GM18520 (cell line): ENCODE results near the gene AGPAT2.
"Not testable (repeated sequence)": the region's sequence is repeated elsewhere in the genome, so short reads cannot be mapped to it uniquely, and the experiment has no call there.

ENCODE experiments used
- ATAC-seq: cut with Tn5 transposase; IDR thresholded peaks from one replicate; pipeline ENCODE4 v1.9.1; 2021; ENCODE audit not compliant: unreplicated experiment

The AGPAT2 gene

GRCh38 chr9:136720898-136721338 is 33.7 kb upstream of the AGPAT2 start:
- no peak for ATAC-seq

DNA sequence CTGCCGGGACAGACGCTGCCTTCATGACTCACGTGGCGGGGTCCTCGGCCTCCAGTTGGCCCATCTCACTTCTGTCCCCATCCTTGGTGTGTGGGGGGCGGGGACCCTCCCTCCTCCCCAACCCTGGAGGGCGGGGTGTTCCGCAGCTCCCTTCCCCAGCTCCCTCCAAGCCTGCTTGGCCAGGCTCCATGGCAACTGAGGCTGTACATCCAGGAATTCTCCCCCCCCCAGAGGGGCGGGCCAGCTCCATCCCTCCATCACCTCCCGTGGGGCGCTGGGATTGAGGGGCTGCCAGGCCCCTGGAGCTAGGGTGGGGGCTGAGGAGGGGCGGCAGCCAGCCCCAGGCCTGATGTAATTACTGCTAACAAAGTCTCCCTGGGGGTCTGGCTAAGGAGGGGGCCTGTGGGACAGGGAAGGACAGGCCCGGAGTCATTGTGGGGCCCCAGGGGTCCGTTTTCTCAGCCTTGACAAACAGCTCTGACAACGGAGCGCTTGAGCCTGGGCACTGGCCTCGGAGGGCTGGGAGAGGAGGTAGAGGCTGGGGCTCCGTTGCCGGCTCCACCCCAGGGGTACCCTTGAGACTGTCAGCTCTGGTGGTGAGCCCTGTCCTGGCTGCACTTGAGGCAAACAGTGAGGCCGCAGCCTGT is 33.1 kb upstream of the AGPAT2 start:
- ATAC-seq = no peak

- ATAC-seq = no peak
Observed at GRCh38 chr9:136719195-136719880, 32.1 kb upstream of the AGPAT2 start.

DNA sequence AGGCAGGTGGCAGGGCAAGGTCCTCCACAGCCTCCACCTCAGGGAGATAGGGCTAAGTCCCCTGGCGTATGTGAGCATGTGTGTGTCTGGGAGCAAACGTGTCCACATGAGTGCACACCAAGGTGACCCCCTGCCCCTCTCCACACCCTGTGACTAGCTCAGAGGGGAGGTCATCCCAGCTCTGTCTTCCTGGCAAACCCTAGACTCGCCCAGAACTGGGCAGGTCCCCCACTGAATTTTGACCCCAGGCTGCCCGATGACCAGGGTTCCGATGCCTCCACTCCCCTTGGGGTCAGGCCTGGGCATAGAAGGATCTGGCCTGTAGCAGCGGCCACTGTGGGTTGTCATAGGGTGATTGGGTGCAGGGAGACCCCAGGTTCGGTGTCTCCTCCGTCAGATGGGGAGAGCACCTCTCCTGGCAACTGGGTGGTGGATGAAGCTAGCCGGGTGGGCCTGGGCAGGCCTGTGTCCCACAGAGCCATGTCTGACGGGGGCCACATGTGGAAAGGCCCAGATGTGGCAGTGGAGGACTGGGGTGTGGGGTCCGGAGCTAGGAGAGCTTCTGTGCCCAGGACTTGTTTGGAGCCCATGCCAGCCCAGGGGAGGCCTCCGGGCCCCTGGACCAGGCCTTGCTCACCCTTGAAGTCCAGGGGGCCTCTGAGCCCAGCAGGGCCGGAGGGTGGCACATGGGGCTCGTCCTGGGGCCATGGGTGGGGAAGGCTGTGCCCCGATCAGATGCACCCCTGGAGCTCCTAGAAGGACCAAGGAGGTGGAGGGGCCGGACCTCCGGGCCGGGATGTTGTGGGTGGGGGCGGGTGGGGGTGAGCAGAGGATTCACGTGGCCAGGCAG is 31.3 kb upstream of the AGPAT2 start:
- ATAC-seq = no peak

- no peak for ATAC-seq
Observed at GRCh38 chr9:136717399-136717798, 30.1 kb upstream of the AGPAT2 start.

DNA sequence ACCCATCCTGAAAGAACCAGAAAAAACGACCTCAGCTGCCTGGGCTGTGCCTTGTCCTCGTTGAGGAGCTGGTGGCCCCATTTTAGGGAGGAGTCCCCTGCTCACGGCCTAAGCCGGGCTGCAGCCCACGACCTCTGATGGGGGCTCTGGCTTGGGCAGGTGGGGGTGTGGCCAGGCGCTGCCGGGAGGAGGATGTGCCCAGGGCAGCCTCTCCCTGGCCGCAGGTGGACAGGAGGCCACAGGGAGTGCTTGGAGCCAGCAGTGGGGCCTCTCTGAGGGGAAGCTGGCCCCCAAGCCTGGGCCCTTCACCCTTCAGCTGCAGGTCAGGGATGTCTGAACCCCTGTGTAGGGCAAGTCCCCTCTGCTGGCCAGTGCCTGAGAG is 27.6 kb upstream of the AGPAT2 start:
- ATAC-seq = no peak

GRCh38 chr9:136714096-136714892 is 27.0 kb upstream of the AGPAT2 start:
- ATAC-seq = no peak

GRCh38 chr9:136713550-136713949 is 26.3 kb upstream of the AGPAT2 start:
- ATAC-seq = no peak

GRCh38 chr9:136712690-136713544 is 25.7 kb upstream of the AGPAT2 start:
- no peak for ATAC-seq

DNA sequence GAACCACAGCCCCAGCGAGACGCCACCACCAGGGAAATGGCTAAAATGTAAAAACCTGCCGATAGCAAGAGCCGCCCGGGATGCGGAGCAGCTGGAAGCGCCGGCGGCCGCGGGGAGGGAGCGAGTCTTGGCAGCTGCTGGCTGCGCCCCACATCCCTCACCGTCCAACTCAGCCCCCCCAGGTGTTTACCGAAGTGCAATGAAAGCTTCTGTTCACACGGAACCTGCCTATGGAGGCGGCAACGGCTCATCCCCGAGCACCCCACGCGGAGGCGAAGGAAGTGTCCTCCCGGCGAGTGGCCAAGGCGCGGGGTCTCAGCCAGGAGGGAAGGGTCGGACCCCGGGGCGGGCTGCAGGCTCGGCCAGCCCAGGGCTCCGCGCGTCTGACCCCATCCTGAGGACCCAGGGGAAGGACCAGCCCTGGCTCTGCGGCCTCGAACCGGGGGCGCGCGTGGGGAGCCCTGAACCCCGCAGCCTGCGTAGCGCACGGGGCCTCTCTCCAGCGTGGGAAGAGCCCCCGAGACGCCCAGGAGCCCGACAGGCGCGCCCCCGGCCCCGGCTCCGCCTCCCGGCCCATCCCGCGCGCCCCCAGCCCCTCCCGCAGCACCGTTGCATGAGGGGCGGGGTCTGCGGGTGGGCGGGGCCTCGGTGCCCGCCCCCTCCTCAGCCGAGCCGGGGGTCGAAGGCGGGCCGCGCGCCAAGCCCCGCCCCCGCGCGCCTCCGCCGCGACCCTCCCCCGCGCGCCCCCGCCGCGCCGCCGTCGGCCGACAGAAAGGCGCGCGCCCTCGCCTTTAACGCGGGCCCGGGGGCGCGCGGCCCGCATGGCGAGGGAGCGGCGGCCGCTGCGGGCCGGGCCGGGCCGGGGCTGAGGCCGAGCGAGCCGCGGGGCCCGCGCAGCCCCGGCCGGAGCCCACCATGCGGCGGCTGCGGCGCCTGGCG is 24.8 kb upstream of the AGPAT2 start, which contains the start of gene DIPK1B:
Gene DIPK1B (plus strand): TSS at position 822 of the 939 bp plus-strand sequence. CDS start 94 bp downstream, at position 916.
- ATAC-seq = no peak

GRCh38 chr9:136711219-136711648 is 24.0 kb upstream of the AGPAT2 start:
- ATAC-seq = not testable (repeated sequence)

DNA sequence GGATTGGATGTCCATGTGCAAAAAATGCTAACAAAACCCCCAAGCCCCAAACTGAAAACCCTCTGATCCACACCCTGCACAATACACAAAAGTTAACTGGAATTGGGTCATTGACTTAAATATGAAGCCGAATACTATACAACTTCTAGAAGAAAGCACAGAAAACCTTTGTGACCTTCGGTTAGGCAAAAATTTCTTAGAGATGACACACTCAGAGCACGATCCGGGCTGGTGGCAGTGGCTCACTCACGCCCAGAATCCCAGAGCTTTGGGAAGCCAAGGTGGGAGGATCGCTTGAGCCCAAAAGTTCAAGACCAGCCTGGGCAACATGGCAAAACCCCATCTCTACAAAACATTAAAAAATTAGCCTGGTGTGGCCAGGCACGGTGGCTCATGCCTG is 23.3 kb upstream of the AGPAT2 start:
- ATAC-seq = no peak

DNA sequence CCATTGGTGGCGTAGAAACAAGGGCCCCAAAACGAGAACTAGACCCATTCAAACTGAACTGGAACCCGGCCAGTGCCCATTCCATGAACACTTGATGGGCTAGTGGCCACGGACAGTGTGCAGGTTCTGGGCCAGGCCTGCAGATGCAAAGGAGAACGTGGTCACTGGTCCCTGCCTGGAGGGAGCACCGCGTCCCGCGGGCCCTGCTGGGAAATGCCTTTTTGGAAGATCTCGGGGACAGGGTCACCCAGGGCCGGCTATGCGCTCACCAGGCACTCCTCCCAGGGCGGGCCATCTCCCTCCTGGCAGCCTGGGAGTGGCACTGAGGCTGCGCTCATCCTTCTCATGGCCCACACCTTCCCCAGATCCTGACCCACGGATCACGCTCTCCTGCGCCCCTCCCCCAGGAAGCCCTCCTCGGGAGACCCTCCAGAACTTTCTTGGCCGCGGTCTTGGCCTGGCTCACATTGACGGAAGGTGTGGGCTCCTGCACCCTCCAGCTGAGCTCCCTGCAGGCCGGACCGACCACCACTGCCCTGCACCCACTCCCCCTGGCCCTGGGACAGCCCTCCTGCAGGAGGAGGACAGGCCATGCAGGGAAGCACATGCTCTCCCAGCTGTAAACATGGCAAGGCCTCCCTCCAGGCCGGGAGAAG is 22.3 kb upstream of the AGPAT2 start:
- ATAC-seq = no peak

DNA sequence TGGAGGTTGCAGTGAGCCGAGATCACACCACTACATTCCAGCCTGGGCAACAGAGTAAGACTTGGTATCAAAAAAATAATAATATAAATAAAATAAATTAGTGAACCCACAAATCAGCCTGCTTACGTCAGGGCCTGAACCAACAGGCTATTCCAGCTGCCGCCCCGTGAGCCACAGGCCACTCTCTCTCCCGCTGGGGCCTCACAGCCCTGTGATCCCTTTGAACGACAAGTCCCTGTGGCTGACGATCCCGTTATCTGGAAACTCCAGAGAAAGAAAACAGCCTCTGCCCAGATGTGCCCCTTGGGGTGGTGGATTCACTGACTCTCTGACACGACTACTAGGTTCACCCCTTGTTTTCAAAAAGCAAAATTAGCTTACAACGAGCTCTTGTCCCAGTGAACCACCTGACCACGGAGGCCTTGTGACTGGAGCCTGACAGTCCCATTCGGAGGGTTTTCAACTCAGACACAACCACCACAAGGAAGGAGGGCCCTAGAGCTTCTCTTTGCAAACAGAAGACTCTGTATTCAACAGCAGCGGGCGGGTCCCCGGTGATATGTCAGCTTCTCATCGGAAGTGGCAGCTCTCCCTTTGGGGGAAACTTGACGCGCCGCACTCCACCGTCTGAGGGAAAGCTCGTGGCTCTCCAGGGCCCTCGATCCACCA is 20.7 kb upstream of the AGPAT2 start:
- no peak for ATAC-seq

GRCh38 chr9:136707011-136707410 is 19.8 kb upstream of the AGPAT2 start:
- ATAC-seq = no peak

DNA sequence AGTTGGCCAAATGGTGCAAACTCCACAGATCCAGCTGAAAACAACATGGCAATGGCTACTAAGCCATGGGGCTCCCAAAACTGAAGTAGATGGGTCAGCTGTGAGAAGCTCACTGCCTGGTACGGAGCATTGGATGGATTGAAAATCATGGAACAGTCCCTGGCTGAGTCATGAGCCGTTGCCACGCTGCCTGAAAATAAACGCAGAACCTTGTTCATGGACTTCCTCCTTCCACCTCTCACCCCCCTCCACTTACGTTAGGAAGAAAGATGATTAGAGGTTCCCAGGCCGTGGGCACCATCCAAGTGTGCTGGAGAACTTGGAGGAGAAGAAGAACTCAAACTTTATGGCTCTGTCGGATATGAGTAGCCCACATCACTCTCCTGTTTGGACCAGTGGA is 18.3 kb upstream of the AGPAT2 start:
- ATAC-seq = no peak

- not testable (repeated sequence) for ATAC-seq
Observed at GRCh38 chr9:136704741-136705140, 17.5 kb upstream of the AGPAT2 start.
